NCI-H446 treated with DMSO at 0.1 percent for 48 hours (cell line): Measurements from ENCODE around the gene CYRIA.

Experiments
- DNase-seq: peaks from one replicate; lab custom pipeline; 2025; lab: John Stamatoyannopoulos, UW

The CYRIA gene

DNA sequence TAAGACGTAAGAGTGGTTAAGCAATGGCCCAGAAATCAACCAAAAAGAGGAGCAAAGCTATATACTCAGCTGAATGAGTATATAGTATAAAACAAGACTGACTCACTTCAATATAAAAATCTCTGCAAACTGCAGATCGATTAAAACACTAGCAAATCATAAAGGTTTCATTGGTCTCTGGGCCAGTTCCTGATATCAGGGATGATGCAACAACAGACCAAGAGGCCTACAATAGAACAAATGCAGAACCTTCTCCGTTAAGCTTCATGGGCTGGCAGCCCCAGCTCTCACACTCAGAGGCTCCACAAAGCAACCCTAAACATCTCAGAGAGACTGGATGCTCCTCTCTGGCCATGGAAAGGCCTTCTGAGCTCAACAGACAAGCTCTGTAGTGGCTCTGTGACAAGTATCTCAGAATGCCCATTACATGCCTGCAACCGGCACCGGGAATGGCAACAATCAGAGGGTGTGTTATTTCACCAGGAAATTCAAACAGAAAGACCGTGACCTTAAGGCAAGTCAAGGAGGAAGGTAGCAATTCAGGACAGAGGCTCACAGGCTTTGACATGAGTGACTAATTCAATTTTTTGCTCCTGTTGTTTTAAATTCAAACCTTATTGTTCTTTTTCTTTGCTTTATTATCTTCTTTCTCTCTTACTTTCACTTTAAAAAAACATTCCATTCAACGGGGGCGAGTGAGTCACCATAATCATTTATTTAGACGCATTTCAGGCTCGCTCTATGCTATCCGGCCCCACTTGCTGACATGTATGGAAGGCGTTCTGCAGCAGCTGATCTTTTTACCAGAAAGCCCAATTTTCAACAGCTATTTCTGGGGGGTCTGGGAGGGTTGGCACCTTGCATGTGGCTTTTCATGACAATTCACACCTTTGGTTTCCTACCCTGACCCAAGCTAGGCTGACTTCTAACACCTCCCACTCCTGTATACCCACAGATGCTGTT lies 15.1 kb downstream of the CYRIA start:
- no peak for DNase-seq

DNA sequence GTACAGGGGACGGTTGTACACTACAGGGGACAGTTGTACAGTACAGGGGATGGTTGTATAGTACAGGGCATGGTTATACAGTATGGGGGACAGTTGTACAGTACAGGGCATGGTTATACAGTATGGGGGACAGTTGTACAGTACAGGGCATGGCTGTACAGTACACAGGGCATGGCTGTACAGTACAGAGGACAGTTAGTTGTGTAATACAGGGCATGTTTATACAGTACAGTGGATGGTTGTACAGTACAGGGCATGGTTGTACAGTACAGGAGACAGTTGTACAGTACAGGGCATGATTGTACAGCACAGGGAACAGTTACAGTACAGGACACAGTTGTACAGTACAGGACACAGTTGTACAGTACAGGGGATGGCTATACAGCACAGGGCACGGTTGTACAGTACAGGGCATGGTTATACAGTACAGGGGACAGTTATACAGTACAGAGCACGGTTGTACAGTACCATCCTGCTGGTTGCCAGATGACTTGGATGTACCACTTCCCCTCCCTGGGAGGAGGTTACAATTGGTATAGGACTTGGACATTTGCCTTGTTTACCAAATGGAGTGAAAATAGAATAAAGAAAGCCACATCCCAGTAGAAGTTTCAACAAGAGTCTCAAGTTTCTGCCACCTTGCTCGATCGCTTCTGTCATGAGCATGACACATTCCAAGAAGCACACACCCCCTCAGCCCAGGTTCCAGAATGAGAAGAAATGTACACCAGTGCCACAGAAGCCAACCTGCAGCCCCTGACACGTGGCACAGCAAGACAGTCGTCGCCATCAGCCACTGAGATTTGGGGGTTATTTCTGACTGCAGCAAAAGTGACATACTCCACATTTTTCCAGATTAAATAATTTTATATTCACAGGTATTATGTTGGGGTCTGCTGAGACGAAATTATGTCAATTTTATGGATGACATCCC lies 16.0 kb downstream of the CYRIA start:
- no peak for DNase-seq

DNA sequence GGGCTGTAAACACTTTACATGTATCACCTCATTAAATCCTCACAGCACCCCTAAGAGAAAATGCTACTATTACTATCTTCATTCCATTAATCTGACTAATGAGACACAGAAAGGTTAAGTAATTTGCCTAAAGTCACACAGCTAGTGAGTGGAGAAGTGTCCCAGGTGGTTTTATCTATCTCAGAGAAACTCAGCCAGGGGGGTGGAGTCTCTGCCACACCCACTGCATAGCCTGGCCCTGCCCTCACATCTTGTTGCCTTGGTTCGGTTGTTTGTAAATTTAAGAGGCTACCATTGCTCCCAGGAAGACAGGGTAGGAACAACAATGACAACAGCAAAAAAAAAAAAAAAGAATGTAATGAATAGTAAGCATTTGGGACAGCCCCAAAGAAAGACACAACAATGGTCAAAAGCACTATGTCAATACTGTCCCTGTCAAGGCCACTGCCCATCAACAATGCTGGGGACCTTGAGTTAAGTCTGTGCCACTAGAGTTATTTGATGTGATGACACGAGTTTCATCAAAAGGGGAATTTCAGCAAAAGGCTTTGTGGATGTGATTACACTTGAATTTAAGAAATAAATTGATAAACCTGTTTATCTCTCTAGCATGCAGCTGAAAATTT lies 17.5 kb downstream of the CYRIA start:
- DNase-seq: no peak

DNA sequence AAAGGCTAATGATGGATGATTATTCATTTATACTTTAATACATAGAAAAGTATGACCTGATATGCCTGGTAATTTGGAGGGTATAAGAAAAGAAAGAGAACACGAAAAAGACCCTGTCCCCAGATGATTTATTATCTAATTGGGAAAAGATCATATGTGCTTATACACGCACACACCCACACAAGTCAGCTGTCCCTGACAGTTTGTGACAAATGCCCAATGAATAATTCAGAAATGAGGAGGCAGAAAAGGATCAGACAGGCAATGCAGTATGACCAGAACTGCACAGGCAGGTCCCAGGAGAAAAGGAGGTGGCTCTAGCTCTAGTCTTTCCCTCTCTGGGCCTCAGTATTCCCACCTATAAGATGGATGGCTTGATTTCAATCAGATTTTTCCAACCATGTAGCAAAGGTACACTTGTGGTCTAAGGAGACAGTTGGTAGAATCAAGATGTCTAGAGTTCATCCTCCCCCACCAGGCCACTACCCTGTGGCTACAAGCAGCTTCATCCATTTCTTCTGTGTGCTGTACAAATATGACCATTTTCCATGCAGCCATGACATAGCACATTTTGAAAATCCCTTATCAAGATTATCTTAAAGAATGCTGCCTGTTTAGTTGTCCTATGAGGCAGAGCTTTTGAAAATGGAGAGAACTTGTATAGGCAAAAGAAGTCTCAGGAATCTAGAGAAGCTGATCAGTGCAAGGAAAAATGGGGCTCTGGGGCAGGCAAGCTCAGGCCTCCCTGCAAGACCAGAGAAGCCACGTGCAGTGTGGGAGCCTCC lies 19.7 kb downstream of the CYRIA start:
- DNase-seq: no peak

DNA sequence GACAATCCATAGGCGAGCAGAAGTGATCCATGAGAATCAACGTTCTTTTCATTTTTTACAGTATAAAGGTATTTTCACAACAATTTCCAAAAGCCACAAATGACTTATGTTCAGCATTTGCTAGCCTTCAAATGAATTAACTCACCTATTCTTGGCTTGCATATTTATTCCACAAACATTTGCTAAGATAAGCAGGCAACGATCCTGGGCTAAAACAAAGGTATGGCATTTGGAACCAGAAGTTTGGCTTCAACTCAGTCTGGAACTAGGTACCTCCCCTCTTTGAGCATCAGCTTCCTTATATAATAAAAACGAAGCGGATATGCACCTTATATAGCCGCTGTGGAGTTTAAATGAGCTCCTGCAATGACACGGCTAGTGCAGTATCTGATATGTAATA lies 20.5 kb downstream of the CYRIA start:
- no peak for DNase-seq

DNA sequence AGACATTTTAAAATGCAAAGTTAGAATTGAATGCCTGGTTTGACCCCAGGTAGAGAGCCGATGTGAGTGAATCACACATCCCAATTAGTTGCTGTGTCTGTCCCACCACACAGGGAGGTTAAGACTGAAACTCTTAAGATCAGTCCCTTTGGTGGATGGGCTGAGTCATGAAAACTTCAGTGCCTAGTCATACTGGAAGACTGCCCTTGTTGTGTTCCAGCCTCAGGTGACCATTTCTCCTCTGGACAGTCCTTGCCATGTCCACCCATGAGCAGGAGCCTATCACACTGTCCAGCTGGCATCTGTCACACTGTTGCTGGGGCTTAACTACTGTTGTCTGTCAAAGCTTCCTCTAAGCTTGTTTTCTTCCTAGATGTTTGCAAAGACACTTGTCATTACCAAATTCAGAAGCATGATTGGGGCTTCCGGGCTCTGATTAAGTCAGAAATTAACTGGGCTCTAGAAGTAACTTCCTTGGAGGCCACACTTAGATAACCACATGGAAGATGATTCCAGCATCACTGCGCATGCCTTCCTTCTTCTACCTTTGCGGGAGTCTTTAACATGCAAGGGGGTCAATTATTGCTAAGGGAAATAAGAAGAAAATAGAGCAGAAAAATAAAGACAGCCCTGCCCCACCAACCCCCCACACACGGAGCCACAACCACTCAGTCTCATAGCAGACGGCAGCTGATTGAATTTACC lies 21.3 kb downstream of the CYRIA start:
- no peak for DNase-seq

DNA sequence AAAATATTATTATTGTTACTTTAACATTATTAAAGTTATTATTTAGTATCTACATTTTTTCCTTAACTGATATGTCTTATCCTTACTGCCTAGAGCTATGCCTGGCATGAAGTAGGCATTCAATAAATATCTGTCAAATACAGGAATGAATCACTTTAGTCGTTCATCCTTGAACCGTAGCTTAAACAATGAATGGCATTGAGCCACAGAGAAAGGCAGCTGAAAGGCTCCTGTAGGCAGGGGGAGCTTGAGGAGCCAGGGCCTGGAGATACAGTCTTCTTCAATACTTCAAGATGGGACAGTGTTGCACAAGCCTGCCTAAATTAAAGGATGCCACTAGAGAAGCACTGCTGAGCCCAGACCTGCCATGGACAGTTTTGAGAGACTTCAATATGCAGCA lies 22.5 kb downstream of the CYRIA start:
- DNase-seq: no peak

DNA sequence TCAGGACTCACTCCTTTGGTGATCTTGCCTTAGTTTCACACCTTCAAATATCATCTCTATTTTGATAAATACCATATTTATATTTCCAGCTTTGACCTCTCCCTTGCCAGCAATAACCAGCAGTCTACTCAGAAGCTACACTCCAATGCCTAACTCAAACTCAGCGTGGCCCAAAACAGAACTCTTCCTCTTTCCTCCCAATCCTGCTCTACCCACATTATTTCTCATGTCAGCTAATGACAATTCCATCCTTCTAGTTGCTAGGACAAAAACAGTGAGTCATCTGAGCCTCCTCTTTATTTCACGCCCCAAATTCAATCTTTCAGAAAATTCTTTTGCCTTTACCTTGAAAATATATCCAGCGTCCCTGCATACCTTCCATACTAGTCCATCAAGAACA lies 23.5 kb downstream of the CYRIA start:
- no peak for DNase-seq

DNA sequence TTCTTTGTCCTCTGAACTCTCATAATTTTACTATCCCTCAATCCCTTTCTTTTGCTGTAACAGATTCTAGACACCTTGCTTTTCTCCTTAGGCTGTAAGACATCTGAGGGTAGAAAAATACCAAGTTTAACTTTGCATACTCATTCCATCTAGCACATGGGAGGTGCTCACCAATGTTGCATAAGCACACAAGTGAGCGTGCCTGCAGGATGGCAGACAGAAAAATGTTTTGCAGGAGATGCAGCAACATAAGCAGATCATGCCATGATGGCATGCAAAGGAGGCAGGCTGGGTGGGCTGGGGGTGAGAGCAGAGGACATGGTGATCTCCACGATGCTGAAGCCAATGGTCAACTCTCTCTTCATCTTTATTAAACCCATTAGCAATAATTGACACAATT lies 24.1 kb downstream of the CYRIA start:
- DNase-seq: no peak

DNA sequence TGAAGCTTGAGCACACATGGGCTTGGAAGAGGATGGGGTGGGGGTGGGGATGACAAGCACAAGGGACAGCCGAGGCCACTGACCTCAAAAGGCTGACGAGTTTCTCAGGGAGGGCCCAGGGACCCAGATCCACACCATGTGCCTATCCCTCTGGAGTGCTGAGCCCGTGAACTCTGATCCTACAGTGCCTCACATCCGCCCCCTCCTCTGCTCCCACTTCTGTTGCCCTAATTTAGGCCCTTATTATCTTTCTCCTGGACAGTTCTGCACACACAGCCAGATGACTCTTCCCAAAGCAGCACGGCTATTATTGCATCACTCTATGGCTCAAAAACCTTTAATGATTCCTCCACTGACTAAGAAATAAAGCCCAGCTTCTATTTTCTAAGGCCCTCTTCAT lies 24.8 kb downstream of the CYRIA start:
- DNase-seq: no peak

DNA sequence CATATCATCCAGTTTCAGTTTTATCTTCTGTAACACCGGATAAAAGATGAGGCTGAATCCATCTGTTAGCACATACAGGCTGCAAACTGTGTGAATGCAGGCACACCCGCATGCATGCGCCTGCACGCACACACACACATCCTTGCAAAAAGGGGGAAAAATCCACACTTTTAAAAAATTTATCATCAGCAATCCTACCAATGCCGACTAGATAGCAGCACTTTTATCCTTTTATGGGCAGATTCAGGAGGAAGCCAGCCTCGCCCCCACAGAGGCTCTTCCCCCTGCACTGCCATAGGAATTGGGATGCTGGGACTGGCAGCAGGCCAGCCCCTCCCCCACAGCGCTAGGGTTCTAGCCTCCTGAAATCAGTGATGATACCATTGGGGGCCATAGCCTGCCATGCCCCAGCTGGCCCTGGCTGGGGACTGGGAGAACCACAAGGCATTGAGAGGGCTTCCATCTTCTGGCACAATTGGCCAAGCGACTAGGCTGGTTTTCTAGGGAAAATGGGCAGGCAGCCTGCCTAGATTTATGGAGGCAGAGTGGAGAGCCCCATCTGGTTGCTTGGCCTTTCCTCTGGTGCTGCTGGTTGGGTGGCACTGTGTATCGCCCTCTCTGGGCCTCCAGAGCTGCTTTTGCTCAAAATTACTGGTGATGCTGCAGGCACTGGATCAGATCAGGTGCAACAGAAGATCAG lies 25.5 kb downstream of the CYRIA start:
- no peak for DNase-seq

DNA sequence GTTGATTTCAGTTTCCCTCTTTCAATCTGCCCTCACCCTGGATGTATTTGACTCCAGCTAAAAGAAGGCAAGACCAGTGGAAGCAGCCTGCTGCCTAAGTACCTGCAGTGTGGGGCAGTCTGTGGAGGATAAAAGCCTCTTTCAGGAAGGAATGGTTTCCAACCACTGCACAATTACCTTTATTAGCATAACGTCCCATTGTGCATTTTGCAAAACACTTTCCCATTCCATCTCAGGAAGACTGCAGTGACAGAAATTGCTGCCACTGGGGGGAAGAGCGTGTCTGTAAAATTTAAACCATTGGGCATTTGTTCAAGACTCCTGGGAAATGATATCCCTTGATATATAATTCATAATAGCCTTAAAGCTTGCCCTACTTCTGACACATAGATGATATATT lies 26.2 kb downstream of the CYRIA start:
- DNase-seq: no peak

DNA sequence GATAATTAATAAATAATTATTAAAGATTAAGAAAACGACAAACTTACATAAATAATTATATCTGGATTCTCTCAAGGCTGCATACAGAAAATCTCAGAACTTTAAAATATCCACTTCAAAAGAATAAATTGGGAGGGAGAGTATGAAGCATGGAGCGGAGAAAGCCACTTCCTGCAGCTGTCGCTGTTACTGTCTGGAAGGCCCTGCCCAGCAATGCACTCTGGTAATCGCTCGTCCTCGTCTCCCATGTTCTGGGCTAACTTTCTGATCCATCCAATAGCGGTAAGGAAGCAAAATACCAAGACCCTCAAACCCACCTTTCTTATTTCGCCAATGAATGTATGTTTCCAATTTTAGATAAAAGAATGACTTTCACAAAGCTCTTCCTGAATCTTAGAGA lies 26.7 kb downstream of the CYRIA start:
- no peak for DNase-seq

DNA sequence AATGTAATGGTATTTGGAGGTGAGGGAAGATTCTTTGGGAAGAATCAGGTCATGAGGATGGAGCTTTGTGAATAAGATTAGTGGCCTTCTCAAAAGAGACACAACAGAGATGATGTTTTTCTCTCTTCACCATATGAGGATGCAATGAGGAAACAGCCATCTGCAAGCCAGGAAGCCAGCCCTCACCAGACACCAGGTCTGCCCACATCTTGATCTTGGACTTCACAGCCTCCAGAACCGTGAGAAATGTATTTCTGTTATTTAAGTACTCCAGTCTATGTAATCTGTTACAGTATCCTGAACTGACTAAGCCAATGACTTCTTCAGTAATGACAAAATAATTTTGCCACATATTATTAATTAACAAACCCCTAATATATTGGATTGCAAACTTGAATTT lies 28.3 kb downstream of the CYRIA start:
- no peak for DNase-seq

DNA sequence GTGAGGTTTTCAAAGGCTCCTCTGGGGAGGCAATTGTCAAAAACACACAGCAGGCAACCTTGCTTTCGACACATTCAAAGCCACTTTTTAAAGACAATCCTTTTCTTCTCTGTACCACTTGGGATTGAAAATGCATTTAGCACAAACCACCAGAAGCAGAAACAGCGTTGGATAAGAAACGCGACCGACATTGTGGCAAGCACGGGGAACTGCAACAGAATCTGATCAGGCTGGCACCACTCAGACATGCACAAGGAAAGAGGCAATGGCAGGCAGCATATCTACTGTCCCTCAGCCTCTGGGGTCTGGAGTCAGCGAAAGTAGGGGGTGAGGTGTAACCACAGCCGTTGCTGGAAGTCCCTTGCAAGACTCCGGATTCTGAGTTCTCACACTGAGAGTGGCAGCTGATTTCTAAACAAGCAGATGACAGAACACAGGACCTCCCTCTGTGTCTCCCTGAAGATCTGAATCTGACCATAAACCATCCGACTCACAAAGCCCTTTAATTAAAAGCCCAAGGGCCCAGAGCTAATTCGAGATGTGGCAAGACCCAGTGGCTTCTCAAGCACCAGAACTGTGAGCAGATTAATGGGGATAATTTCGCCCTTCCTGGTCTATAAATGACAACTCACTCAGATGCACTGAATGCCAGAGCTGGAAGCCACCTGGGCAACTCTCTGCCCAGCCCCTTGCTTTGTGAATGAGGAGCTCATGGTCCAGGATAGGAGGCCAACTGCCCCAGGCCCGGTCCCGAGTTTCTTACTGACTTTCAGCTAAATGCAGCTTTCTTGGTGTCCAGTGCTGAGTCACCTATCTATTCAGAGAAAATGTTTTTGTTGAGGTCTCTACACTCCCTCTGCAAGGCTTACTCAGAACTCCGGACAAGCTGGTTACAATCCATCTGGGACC lies 29.6 kb downstream of the CYRIA start:
- DNase-seq: no peak

DNA sequence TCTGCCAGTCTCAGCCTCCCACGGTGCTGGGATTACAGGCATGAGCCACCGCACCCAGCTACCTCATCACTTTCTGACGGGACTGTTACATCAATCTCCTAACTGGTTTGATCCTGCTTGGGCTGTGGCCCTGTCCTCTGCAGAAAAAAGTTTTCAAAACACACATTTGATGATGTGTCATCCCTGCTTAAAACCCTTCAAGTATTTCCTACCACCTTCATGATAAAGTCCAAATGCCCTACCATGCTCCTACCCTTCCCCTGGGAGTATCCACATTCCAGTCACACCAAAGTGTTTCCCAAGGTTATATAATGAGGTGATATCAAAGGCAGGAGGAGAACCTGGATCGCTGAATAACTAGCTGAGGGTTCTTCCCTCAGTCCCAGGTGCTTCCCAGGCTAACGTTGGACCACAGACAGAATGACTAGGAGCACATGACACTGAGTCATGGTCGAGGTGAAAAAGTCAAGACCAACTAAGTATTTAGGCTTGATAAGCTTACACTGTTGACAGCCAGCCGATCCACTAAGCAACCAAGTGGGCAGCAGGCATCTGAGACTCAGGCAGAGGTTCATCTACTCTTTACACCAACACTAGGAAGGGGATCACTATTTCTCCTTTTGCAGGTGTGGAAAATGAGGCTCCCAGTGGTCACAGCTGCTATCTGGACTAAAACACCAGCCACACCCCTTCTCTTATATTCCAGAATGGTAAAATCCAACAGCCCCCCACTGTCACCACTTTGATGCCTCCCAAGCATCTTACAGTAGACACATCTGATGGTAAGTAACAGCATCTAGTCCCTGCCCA lies 31.8 kb downstream of the CYRIA start:
- DNase-seq: no peak

DNA sequence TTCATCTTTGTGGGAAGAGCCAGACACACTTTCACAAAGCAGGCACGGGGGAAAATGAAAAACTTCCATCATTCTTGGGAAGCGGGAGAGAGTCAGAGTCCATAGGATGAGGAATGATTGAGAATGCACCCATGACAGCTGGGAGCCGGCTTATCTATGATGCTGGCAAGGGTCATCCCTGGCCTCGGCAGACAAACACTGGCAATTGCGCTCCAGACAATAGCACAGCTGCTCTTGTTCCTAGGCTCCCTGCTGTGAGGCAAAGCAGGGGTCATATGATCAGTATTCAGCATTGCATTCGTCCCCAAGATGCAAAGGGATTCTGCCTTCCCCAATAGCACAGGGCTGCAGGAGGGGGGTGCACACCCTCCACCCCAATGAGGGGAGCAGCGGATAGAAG lies 33.0 kb downstream of the CYRIA start:
- no peak for DNase-seq

DNA sequence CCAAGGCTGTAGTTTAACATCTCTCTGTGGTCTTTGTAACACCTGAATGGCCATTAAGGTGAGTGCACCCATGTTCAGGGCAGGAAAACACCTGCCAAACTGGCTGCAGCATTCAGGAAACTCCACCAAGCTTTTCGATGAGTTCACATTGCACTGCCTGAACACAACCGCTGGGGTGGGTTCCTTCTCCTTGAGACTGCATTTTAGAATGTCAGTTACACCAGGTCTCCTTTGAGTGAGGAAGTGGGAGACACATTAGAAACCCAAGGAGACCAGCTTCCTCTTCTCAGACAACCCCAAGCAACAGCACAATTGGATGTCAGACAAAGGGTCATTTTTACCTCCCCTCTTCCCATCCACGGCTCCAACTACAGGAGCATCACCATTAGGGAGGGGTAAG lies 35.2 kb downstream of the CYRIA start:
- DNase-seq: no peak

DNA sequence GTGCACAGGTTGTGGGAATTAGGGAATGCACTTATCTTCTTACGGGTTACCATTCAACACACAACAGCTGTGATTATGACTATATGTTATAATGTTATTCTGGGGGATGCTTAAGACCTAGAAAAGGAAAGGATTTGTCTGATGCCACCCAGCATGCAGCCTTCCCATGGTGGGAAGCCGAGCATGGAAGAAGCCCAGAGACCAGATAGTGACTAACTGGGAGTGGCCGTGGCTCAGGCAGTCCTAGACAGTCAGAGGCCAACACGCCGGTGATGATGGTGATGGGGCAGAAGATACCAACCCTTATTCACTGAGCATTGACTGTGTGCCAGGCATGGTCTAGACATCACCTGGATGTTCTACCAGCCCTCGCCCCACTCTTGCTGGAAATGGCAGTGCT lies 35.9 kb downstream of the CYRIA start:
- no peak for DNase-seq
